NCI-H748 (cell line): Measurements from ENCODE around the gene LGALS7.
"Not testable (repeated sequence)": the region's sequence is repeated elsewhere in the genome, so short reads cannot be mapped to it uniquely, and the experiment has no call there.

ENCODE experiments used
- DNase-seq: peaks from one replicate; lab custom pipeline; 2025; ENCODE audit not compliant: unreplicated experiment; lab: John Stamatoyannopoulos, UW

LGALS7 gene

GRCh38 chr19:38800577-38801347 lies 27.4 kb upstream of the LGALS7 start:
- no peak for DNase-seq

GRCh38 chr19:38799104-38799503 lies 25.8 kb upstream of the LGALS7 start:
- DNase-seq: no peak

GRCh38 chr19:38797781-38798180 lies 24.5 kb upstream of the LGALS7 start:
- not testable (repeated sequence) for DNase-seq

GRCh38 chr19:38796154-38796553 lies 22.8 kb upstream of the LGALS7 start:
- DNase-seq: no peak

GRCh38 chr19:38795549-38795948 lies 22.2 kb upstream of the LGALS7 start:
- DNase-seq: no peak

- no peak for DNase-seq
These were observed 20.4 kb upstream of the LGALS7 start for GRCh38 chr19:38793671-38794070.

- no peak for DNase-seq
These were observed 19.9 kb upstream of the LGALS7 start for GRCh38 chr19:38793177-38793576.

GRCh38 chr19:38792250-38793111 lies 19.2 kb upstream of the LGALS7 start:
- DNase-seq: no peak

- not testable (repeated sequence) for DNase-seq
These were observed 18.2 kb upstream of the LGALS7 start for GRCh38 chr19:38791451-38792064.

GRCh38 chr19:38790507-38791403 lies 17.4 kb upstream of the LGALS7 start:
- not testable (repeated sequence) for DNase-seq

- DNase-seq: no peak
These were observed 15.3 kb upstream of the LGALS7 start, which contains the start of gene LGALS7B for GRCh38 chr19:38788478-38789243. Gene LGALS7B (plus strand): TSS chr19:38789200. CDS start chr19:38789227, 27 bp downstream.

- DNase-seq: no peak
These were observed 13.4 kb upstream of the LGALS7 start for GRCh38 chr19:38786572-38787265.

- not testable (repeated sequence) for DNase-seq
These were observed 12.7 kb upstream of the LGALS7 start for GRCh38 chr19:38786061-38786460.

- no peak for DNase-seq
These were observed 11.9 kb upstream of the LGALS7 start for GRCh38 chr19:38785187-38785699.

- DNase-seq: no peak
These were observed 10.9 kb upstream of the LGALS7 start for GRCh38 chr19:38784224-38784623.

- DNase-seq: not testable (repeated sequence)
These were observed 8.9 kb upstream of the LGALS7 start for GRCh38 chr19:38782212-38782611.

GRCh38 chr19:38781058-38781457 lies 7.7 kb upstream of the LGALS7 start:
- peak; percentile 53 for DNase-seq

GRCh38 chr19:38780443-38780842 lies 7.1 kb upstream of the LGALS7 start:
- no peak for DNase-seq

GRCh38 chr19:38778733-38779132 lies 5.4 kb upstream of the LGALS7 start:
- no peak for DNase-seq
